MM.1S (cell line): Measurements from ENCODE around the gene FHL1.

Experiments used
- CTCF ChIP-seq: fragments of 300-600 bp; sonication (generic); IDR thresholded peaks from 2 replicates; pipeline ENCODE4 v1.5.1; 2016; ENCODE audit warnings: antibody characterized with exemption, low read length, mixed read lengths
- EZH2 ChIP-seq: fragments of 300-600 bp; sonication (generic); optimal IDR thresholded peaks from 2 replicates; pipeline ENCODE3; 2017; ENCODE audit warnings: low read depth, mild to moderate bottlenecking, antibody characterized with exemption, low read length, mixed read lengths

GRCh38 chrX:136250191-136251040 lies 103.1 kb downstream of the FHL1 start:
- TF ChIP-seq CTCF (no peak), EZH2 (no peak)
